ENCODE results near the gene CPM. TPM values are rescaled to one million over a fixed set of nuclear protein-coding genes. Genes with fewer than 3 reads are reported as not detected.

CPM gene
- total and polyA plus RNA-seq, 10 of the 15 experiments (the other 5 are each of a cell fraction or from before 2014, with no cell fraction given) = 0.06 to 1.7 (median 0.41) TPM

GRCh38 chr12:68932961-68933893 is at the start of gene CPM (continued):
- TF ChIP-seq ZNF687 (IDR thresholded peaks at IDR 0.05) = peak; percentile 70
- TF ChIP-seq TAF1 (IDR thresholded peaks at IDR 0.05; ENCODE audit: borderline replicate concordance, low read depth, low read length) = no peak
- no peak for TF ChIP-seq ZNF384 (IDR thresholded peaks at IDR 0.05; ENCODE audit: borderline replicate concordance, low read depth, low read length)
- no peak for TF ChIP-seq CREM (IDR thresholded peaks at IDR 0.05; ENCODE audit: low read depth)
- no peak for TF ChIP-seq FOS (IDR thresholded peaks at IDR 0.05; ENCODE audit: borderline replicate concordance, extremely low read depth, insufficient read length)
- TF ChIP-seq BCLAF1 (IDR thresholded peaks at IDR 0.05) = no peak
- TF ChIP-seq ZNF217 (IDR thresholded peaks at IDR 0.05) = 0 out of 2 replicates have a peak, but pooled peaks have one; percentile 35
- TF ChIP-seq BACH1 (IDR thresholded peaks at IDR 0.05; ENCODE audit: borderline replicate concordance) = 0 out of 2 replicates have a peak, but pooled peaks have one; percentile 18
- no peak for TF ChIP-seq MYC (IDR thresholded peaks at IDR 0.05; ENCODE audit: insufficient read depth, insufficient read length, insufficient replicate concordance, low read length, severe bottlenecking)
- TF ChIP-seq CBFB (IDR thresholded peaks at IDR 0.05; ENCODE audit: low read depth) = no peak
- TF ChIP-seq HCFC1 (IDR thresholded peaks at IDR 0.05; ENCODE audit: low read length) = no peak
- TF ChIP-seq CHD2 (IDR thresholded peaks at IDR 0.05; ENCODE audit: borderline replicate concordance, low read depth, low read length) = no peak
- no peak for TF ChIP-seq ATF2 (IDR thresholded peaks at IDR 0.05; ENCODE audit: low read length)
- TF ChIP-seq PAX5 (IDR thresholded peaks at IDR 0.05; ENCODE audit: borderline replicate concordance, low read depth, low read length) = no peak
- TF ChIP-seq PKNOX1 (IDR thresholded peaks at IDR 0.05) = no peak
- no peak for TF ChIP-seq YBX1 (IDR thresholded peaks at IDR 0.05)
- no peak for TF ChIP-seq E2F4 (IDR thresholded peaks at IDR 0.05; ENCODE audit: low read depth, low read length)
- TF ChIP-seq IKZF1 (conservative IDR thresholded peaks at IDR 0.05) = peak; percentile 42
- TF ChIP-seq CHD1 (IDR thresholded peaks at IDR 0.05; ENCODE audit: low read depth, low read length) = no peak

Data from GM12878 (cell line).